ENCODE results near the gene SBF1. TPM values are rescaled to one million over a fixed set of nuclear protein-coding genes. Genes with fewer than 3 reads are reported as not detected.

The SBF1 gene
- total RNA-seq, 1 experiment from 2014 or later = 48.5 TPM

DNA sequence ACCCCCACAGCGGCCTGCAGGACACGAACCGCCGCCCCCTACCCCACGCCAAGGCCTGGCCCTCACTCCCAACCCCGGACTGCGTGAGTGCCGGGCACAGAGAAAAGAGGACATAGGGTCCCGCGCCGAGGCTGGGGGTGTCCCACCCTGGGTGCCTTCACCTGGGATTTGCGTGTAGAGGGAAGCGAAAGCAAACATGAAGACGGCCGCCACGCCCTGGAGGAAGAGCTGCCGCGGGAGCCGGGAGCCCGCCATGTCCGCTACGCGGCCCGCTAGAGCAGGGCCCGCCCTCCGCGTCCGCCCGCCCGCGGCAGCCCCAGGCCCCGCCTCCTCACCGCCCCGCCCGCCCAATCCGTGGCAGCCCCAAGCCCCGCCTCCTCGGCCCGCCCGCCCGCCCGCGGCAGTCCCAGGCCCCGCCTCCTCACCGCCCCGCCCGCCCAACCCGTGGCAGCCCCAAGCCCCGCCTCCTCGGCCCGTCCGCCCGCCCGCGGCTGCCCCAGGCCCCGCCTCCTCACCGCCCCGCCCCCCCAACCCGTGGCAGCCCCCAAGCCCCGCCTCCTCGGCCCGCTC lies 32.7 kb upstream of the SBF1 start, which contains the start of gene LMF2:
TSS of gene LMF2 (minus strand) at position 282 of the 570 bp plus-strand sequence. CDS start at position 255, 27 bp downstream.
- Histone ChIP-seq H3K4me2 (ENCODE audit: low read length) (peak within 1 kb of the TSS; percentile 95), H3K9ac (ENCODE audit: low read length) (peak within 1 kb of the TSS; percentile 95), H3K9me3 (ENCODE audit: low read length) (no peaks in the 10 kb centered on the region), H3K9me2 (replicated peaks; ENCODE audit: low read length) (no peaks in the 10 kb centered on the region), H4K20me1 (ENCODE audit: low read length) (no peaks in the 10 kb centered on the region), H3K4me3 (ENCODE audit: low read length) (peak within 1 kb of the TSS; percentile 97), H2AFZ (ENCODE audit: low read length) (peak within 1 kb of the TSS; percentile 81), H3K27me3 (ENCODE audit: low read length) (no peaks in the 10 kb centered on the region), H3K4me1 (ENCODE audit: insufficient read depth, low read length) (peaks cover 7% of the 10 kb centered on the region), H3K79me2 (ENCODE audit: low read length) (peaks cover 44% of the 10 kb centered on the region), H3K36me3 (ENCODE audit: low read depth, low read length) (no peaks in the 10 kb centered on the region), H3K27ac (ENCODE audit: low read length) (peak within 1 kb of the TSS; percentile 56), H3F3A (ENCODE audit: low read length, unreplicated experiment) (no peaks in the 10 kb centered on the region)
- BruUV-seq (replicated peaks) = no TSS peak
- TF ChIP-seq EZH2phosphoT487 (IDR thresholded peaks at IDR 0.05; ENCODE audit: borderline replicate concordance, low read length) (no peak), EZH2 (IDR thresholded peaks at IDR 0.05; ENCODE audit: low read length, unreplicated experiment) (no peak)
- TF ChIP-seq, protein P1, sequence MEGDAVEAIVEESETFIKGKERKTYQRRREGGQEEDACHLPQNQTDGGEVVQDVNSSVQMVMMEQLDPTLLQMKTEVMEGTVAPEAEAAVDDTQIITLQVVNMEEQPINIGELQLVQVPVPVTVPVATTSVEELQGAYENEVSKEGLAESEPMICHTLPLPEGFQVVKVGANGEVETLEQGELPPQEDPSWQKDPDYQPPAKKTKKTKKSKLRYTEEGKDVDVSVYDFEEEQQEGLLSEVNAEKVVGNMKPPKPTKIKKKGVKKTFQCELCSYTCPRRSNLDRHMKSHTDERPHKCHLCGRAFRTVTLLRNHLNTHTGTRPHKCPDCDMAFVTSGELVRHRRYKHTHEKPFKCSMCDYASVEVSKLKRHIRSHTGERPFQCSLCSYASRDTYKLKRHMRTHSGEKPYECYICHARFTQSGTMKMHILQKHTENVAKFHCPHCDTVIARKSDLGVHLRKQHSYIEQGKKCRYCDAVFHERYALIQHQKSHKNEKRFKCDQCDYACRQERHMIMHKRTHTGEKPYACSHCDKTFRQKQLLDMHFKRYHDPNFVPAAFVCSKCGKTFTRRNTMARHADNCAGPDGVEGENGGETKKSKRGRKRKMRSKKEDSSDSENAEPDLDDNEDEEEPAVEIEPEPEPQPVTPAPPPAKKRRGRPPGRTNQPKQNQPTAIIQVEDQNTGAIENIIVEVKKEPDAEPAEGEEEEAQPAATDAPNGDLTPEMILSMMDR (conservative IDR thresholded peaks at IDR 0.05; ENCODE audit: low read depth, low read length) = no peak
- DNase-seq = peak; percentile 67
- peak; percentile 77 for ATAC-seq
- CTCF ChIA-PET = interaction anchor here (0.6 to 1.4 kb wide), 3 partner anchors 18 to 256 kb away, joined by 5 to 15 read pairs (median 8); partner anchors contain the start of genes HDAC10 and SCO2
- intact Hi-C loops (cut with micrococcal nuclease) = no loop called here
- POLR2A ChIA-PET (ENCODE audit: unreplicated experiment) = interaction anchor here (0.5 to 1.0 kb wide), 6 partner anchors 10 to 153 kb away, joined by 3 to 8 read pairs (median 5); partner anchors contain the start of gene SCO2

DNA sequence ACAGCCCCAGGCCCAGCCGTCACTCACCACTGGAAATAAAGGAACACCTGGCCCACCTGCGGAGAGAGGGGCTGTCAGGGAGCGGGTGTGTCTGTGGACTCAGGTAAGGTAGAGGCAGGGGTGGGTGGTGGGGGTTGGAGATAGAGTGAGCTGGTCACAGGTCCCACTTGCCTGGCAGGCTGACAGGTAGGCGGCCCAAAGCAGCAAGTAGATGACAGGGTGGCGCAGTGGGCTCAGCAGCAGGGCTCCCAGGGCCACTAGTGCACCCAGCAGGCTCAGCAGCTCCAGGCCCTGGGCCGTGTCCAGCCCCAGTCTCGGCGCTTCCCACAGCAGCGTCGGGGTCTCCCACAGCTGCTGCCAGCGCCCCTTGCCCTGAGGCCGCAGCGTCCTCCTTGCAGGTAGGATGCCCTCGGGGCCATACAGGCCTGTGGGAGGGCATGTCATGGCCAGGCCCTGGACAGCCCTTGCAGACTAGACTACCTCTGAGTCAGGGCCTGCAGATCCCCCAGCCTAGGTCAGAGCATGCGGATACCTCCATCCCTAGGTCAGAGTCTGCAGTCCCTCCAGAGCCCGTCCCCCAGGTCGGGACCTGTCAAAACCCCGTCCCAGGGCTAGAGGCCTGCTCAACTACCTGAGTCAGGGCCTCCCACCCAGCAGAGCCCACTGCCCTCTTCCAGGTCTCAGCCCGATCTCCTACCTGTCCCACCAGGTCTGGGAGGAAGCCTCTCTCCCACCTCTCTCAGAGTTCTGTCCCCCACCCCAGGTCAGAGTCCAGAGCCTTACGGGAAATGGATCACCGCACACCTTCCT lies 32.0 kb upstream of the SBF1 start:
- Histone ChIP-seq H3K4me2 (ENCODE audit: low read length) (peak overlapping the region; percentile 95), H3K4me1 (ENCODE audit: insufficient read depth, low read length) (peaks cover 7% of the 10 kb centered on the region), H3K9me2 (replicated peaks; ENCODE audit: low read length) (no peaks in the 10 kb centered on the region), H3K27me3 (ENCODE audit: low read length) (no peaks in the 10 kb centered on the region), H3K9ac (ENCODE audit: low read length) (peak overlapping the region; percentile 95), H3K79me2 (ENCODE audit: low read length) (peaks cover 38% of the 10 kb centered on the region), H3K9me3 (ENCODE audit: low read length) (no peaks in the 10 kb centered on the region), H3K27ac (ENCODE audit: low read length) (0 out of 2 replicates have a peak overlapping the region, but pooled peaks have one; percentile 18), H4K20me1 (ENCODE audit: low read length) (no peaks in the 10 kb centered on the region), H3K36me3 (ENCODE audit: low read depth, low read length) (no peaks in the 10 kb centered on the region), H3K4me3 (ENCODE audit: low read length) (peak overlapping the region; percentile 97), H2AFZ (ENCODE audit: low read length) (peak overlapping the region; percentile 81), H3F3A (ENCODE audit: low read length, unreplicated experiment) (no peaks in the 10 kb centered on the region)
- DNase-seq (no peak), ATAC-seq (peak; percentile 34; the same call in 1 of the 2 replicates)
- intact Hi-C loops (cut with micrococcal nuclease) = no loop called here
- CTCF ChIA-PET = no interaction called here
- BruUV-seq (replicated peaks) = TSS peak; percentile 69
- POLR2A ChIA-PET (ENCODE audit: unreplicated experiment) = no interaction called here
- TF ChIP-seq EZH2 (IDR thresholded peaks at IDR 0.05; ENCODE audit: low read length, unreplicated experiment) (no peak), EZH2phosphoT487 (IDR thresholded peaks at IDR 0.05; ENCODE audit: borderline replicate concordance, low read length) (no peak)
- TF ChIP-seq, protein P1 (conservative IDR thresholded peaks at IDR 0.05; ENCODE audit: low read depth, low read length) = no peak

Data from PC-3 (cell line).